Mucosa of gallbladder (tissue), 1 donor: ENCODE data around the gene TMEM184B. TPM values are rescaled to one million over a fixed set of nuclear protein-coding genes. Genes with fewer than 3 reads are reported as not detected.
A peak's percentile ranks its signal among the peaks of the same experiment; 100 is the strongest.

ENCODE experiments used
- DNase-seq: peaks from one replicate; pipeline ENCODE4 v3.0.0-alpha.2; 2020; ENCODE audit warnings: low spot score
- total RNA-seq: library from RNA; stranded (reverse); gene quantifications from one replicate; pipeline ENCODE4 v1.2.1, GENCODE V29; 2021
- donor health status: DM: no; HTN: no; CAD: no.

TMEM184B gene
- total RNA-seq, 1 donor from 2014 or later, result 108 TPM

DNA sequence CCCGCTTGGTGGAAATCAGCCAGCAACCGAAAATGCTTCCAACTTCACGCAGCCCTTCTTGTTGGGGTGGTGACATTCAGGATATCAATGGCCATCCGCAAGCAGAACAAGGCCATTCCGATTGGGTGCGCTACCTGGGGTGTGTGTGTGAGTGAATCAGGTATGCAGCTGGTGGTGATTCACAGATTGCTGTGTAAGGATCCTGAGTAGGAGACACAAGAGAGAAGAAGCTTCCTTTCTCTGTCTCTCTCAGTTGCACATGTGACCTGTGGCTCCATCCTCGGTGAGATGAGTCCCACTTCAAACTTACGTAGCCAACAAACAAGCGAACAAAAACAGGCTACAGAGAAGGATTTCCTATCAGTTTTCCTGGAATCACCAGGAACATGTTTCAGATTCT lies 9.6 kb upstream of the TMEM184B start:
- no peak for DNase-seq

- no peak for DNase-seq
Measured at GRCh38 chr22:38276166-38276565, 3.4 kb upstream of the TMEM184B start.

DNA sequence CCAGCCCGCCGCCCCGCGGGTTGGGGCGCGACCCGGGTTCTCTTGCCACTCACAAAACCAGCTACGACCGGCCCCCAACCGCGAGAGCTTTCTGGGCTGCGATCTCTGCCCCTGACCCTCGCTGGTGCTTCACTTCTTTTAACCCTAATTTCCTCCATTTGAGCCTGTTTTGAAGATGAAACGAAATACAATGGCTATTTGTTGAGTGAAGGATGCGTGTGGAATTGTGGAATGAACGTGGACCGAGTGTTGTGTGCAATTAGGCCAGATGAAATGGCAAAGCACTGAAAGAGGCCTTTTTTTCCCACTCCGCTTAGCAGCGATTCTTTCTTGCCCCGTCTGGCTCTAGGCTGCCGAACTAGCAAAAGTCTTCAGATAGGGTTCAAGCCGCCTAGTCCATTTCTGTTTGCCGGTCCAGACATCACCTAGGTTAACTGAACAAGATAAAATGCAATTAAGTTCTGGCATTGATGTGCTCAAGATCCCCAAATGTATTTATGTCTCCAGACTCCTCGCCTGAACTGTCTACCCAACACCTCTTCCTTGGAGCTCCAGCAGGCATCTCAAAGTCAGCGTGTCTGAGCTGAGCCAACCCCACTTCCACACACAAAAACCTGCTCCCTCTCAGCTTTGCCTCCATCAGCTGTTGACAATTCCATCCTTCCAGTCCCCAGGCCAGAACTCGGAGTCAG lies 471 bp upstream of the TMEM184B start:
- DNase-seq, result no peak

- peak; percentile 45 for DNase-seq
Measured at GRCh38 chr22:38271927-38272372, 860 bp downstream of the TMEM184B start.

DNA sequence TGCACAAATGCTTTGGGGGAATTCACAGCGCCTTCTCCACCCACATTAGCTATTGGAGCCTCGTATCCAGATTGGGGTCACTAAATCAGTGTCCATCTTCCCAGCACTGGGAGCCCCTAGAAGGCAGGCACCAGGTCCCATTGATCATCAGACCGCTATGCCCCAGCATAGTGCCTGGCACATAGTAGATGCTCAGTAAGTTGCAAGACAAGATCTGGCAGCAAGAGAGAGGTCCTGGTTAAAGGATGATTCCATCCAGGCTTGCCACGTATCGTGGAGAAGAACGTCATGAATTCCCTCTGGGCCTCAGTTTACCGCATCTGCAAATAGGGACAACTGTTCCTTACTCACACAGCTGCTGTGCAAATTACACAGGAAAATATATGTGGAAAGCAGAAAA lies 1.7 kb downstream of the TMEM184B start:
- DNase-seq, result no peak

DNA sequence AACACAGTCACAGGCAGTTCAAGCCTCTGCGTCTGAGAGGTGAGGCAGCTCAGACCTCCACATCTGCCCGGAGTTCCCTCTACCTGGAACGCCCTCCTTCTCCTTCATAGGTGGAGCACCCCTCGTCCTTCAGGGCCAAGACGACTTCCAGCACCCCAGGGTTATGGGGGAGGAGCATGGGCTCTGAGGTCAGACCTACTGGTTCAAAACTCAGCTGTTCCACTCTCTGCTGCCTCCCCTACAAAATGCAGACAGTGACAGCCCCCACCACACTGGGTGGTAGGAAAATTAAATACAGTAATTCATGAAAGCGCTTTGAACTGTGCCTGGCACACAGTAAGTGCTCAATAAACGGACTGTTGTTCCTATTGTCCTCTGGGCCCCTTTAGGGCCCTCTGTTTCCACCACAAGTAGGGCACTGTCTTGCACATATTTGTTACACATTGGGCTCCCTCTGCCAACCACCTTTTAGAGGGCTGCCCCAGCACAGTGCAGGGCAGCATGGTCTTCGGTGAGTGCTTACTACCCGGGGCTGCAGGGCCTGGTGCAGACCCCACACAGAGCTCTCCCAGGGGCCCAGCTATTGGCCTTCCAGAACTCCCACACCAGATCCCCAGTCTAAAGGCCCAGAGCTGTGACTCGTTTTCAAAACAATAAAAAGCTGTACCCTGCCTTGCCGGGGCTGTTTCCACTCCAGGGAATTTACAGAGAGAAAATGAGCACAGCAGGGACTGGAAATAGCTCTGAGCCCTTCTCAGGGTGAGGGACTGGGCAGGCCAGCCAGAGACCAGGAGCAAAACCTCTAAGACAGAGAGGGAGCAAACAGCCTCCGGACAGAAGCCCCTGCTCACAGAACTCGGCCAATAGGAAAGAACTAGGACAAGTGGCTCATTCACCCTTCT lies 2.5 kb downstream of the TMEM184B start:
- DNase-seq, result no peak

DNA sequence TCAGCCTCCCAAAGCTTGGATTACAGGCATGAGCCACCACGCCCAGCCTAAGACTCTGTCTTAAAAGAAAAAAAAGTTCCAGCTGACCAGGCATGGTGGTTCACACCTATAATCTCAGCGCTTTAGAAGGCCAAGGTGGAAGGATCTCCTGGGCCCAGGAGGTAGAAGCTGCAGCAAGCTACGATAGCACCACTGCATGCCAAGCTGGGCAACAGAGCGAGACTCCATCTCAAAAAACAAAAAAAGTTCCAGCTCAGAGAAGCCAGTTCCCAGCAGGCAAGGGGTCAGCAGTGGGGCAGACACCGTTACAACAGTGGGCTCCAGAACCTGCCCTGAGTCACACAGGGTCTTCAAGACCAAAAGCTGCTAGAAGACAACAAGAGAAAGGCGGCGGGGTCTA lies 3.3 kb downstream of the TMEM184B start:
- no peak for DNase-seq

- DNase-seq, result no peak
Measured at GRCh38 chr22:38267086-38267485, 5.7 kb downstream of the TMEM184B start.

- DNase-seq, result no peak
Measured at GRCh38 chr22:38266120-38266519, 6.7 kb downstream of the TMEM184B start.

DNA sequence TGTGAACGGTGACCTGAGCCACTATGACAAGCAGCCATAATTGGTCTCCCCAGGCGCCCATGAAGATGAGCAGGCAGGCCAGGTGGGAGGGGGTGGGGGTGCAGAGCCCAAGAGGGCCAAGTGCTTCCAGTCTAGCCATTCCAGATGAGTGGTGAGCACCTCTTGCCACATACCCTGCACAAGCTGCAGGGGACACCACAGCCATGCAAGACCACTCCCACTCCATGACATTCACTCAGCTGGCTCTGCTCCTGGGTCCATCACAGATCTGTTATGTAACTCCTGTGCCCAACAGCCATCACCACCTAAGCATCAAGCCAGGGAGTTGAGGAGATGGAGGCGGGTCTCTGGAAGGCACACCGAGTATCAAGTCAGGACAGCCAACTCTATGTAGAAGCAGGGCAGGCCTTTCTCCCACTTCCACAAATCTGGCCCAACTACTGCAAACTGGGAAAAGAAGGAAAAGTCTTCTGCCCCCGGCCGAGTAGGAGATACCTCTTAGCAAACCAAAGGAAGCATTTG lies 8.4 kb downstream of the TMEM184B start:
- no peak for DNase-seq

GRCh38 chr22:38262051-38262795 lies 10.6 kb downstream of the TMEM184B start:
- peak; percentile 61 for DNase-seq

DNA sequence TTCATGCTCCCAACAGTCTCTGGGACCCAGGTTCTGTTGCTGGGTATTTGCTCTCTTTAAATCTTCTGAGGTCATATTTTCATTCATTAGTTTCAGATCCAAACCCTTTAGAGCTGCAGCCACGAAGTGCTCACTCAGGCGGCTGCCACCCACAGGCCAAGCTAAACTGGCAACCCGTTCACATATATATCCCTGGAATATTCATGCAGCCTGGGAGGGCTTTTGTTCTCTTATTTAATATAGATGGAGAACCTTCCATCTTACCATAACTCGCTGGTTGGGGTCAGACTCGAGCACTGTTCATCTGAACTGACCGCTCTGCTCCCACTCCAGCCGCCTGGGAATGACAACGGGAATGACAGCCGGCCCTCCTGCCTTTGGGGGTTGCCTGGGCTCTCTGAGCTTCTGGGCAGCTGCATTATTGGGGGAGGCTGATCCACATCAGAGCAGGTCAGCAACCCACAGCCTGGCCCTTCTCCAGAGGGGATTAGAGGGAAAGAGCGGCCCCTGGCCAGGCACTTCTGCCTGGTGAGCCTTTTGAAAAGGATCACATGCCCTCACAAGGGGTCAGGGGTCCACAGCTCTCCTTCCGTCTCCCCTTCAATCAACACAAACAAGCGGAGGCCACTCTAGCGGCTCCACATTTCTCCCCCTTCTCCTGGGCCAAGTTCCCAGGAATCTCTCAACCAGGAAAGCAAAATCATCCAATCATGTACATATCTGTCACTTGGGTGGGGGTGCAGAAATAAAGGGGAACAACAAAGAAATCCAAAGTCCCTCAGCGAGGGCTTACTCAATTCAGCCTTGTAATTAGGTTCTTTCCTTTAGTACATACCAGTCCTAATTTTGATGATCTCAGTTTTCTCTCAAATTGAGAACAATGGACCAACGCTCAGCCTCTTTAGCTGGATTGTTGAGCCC lies 11.8 kb downstream of the TMEM184B start:
- DNase-seq, result no peak

GRCh38 chr22:38259370-38259769 lies 13.4 kb downstream of the TMEM184B start:
- no peak for DNase-seq

- peak; percentile 54 for DNase-seq
Measured at GRCh38 chr22:38258895-38259294, 13.9 kb downstream of the TMEM184B start.

DNA sequence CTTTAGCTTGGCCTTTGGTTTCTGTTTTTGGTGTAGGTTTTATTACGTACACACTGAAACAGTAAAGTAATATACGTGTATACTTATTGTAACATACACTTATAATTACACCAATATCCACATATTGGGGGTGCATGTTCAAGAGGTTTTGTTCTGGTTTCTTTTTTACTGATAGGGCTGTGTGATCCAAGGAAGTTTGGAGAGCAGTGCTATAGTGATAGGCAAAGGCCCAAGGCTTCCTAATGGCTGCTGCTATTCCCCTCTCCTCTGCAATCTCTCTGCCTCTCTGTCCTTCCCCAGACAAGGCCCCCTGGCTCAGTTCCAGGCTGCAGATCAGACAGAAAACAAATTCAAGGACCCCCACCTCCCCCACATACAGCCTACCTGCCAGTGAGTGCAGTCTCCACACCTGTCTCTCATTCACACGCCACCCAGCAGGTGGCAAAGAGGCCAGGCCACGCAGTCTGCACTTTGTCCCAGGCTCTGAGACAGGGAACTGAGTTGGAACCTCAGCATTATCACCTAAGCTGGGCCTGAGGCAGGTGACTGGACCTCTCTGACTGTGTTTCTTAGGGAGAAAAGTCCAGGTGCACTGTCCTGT lies 15.1 kb downstream of the TMEM184B start:
- DNase-seq, result no peak

- peak; percentile 15 for DNase-seq
Measured at GRCh38 chr22:38257181-38257580, 15.6 kb downstream of the TMEM184B start.

DNA sequence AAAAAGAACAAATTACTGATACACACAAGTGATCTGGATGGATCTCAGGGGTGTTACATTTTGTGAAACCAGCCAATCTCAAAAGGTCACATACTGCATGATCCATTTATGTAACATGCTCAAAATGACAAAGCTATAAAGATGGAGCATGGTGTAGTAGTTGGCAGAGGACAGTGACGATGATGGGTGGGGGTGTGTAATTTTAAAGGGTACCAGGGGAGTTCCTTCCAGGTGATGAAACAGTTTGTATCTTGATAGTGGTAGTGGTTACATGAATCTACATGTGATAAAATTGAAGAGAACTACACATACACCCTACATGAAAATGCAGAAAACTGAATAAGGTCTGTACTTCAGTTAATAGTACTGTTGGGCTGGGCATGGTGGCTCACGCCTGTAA lies 17.1 kb downstream of the TMEM184B start:
- no peak for DNase-seq

- no peak for DNase-seq
Measured at GRCh38 chr22:38251341-38251692, 21.5 kb downstream of the TMEM184B start.

DNA sequence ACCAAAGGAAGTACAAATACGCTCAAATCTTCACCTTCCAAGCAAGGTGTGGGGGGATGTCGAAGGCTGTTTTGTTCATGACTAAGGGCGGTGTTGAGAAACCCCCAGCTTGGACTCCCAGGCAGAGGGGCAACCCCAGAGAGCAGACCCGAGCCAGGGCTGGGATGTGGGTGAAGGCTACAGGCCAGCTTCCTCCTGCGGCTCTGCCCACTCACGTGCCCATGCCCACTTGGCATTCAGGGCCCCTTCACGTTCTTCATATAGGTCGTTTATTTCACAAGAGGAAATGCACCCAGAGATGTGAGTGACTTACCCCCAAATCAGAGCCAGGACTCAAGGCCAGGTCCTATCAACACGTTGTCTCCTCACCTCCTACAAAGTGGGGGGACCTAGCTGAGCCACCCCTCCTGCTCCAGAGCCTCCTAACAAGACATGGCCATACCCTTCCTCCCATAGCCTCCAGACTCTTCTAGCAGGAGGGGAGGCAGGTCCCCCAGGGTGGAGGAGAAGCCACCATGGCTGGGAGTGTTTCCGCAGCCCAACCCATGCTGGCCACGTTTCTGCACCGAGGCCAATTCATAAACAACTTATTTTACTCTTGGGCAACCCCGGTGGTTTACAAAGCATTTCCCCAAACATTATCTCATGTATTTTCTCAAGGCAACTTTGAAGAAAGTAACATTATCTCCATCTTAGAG lies 22.0 kb downstream of the TMEM184B start:
- no peak for DNase-seq
